ENCODE measurements around the gene XYLT1.

The XYLT1 gene

GRCh38 chr16:17184026-17184425 is 286.7 kb downstream of the XYLT1 start:
- Histone ChIP-seq H3K4me3 (IDR thresholded peaks at IDR 0.05; ENCODE audit: insufficient read depth, low read depth, low read length) (no peak overlapping the region), H3K79me2 (ENCODE audit: insufficient read depth, low read depth) (no peaks in the 10 kb centered on the region), H3K4me1 (ENCODE audit: low read depth, poor library complexity, severe bottlenecking) (no peaks in the 10 kb centered on the region), H3K9ac (no peak overlapping the region), H2AFZ (ENCODE audit: low read depth) (no peak overlapping the region), H3K27ac (no peak overlapping the region), H3K36me3 (ENCODE audit: insufficient read depth) (no peaks in the 10 kb centered on the region), H4K20me1 (ENCODE audit: insufficient read depth) (no peaks in the 10 kb centered on the region), H3K27me3 (ENCODE audit: insufficient read depth, low read depth) (no peaks in the 10 kb centered on the region), H3K4me2 (no peak overlapping the region)
- TF ChIP-seq CTCF (conservative IDR thresholded peaks at IDR 0.05; ENCODE audit: low read depth, low read length), result no peak

GRCh38 chr16:17177959-17178905 is 292.5 kb downstream of the XYLT1 start:
- H3K4me1 ChIP-seq (ENCODE audit: low read depth, poor library complexity, severe bottlenecking), result no peaks in the 10 kb centered on the region
- H2AFZ ChIP-seq (ENCODE audit: low read depth), result no peak overlapping the region
- no peak for TF ChIP-seq CTCF (conservative IDR thresholded peaks at IDR 0.05; ENCODE audit: low read depth, low read length)
- no peaks in the 10 kb centered on the region for H3K36me3 ChIP-seq (ENCODE audit: insufficient read depth)
- no peak overlapping the region for H3K27ac ChIP-seq
- H3K4me2 ChIP-seq, result no peak overlapping the region
- H3K4me3 ChIP-seq (IDR thresholded peaks at IDR 0.05; ENCODE audit: insufficient read depth, low read depth, low read length), result no peak overlapping the region
- no peaks in the 10 kb centered on the region for H3K27me3 ChIP-seq (ENCODE audit: insufficient read depth, low read depth)
- H3K79me2 ChIP-seq (ENCODE audit: insufficient read depth, low read depth), result no peaks in the 10 kb centered on the region
- no peak overlapping the region for H3K9ac ChIP-seq
- H4K20me1 ChIP-seq (ENCODE audit: insufficient read depth), result no peaks in the 10 kb centered on the region

GRCh38 chr16:17177242-17177958 is 293.4 kb downstream of the XYLT1 start:
- TF ChIP-seq CTCF (conservative IDR thresholded peaks at IDR 0.05; ENCODE audit: low read depth, low read length), result no peak
- H3K4me1 ChIP-seq (ENCODE audit: low read depth, poor library complexity, severe bottlenecking), result no peaks in the 10 kb centered on the region
- no peak overlapping the region for H3K27ac ChIP-seq
- no peaks in the 10 kb centered on the region for H3K79me2 ChIP-seq (ENCODE audit: insufficient read depth, low read depth)
- no peaks in the 10 kb centered on the region for H3K36me3 ChIP-seq (ENCODE audit: insufficient read depth)
- no peak overlapping the region for H3K4me2 ChIP-seq
- no peak overlapping the region for H3K9ac ChIP-seq
- no peaks in the 10 kb centered on the region for H4K20me1 ChIP-seq (ENCODE audit: insufficient read depth)
- H3K27me3 ChIP-seq (ENCODE audit: insufficient read depth, low read depth), result no peaks in the 10 kb centered on the region
- no peak overlapping the region for H2AFZ ChIP-seq (ENCODE audit: low read depth)
- H3K4me3 ChIP-seq (IDR thresholded peaks at IDR 0.05; ENCODE audit: insufficient read depth, low read depth, low read length), result no peak overlapping the region

- H3K4me2 ChIP-seq, result no peak overlapping the region
- H3K27me3 ChIP-seq (ENCODE audit: insufficient read depth, low read depth), result no peaks in the 10 kb centered on the region
- H4K20me1 ChIP-seq (ENCODE audit: insufficient read depth), result no peaks in the 10 kb centered on the region
- H3K4me1 ChIP-seq (ENCODE audit: low read depth, poor library complexity, severe bottlenecking), result no peaks in the 10 kb centered on the region
- H3K9ac ChIP-seq, result no peak overlapping the region
- no peak overlapping the region for H3K4me3 ChIP-seq (IDR thresholded peaks at IDR 0.05; ENCODE audit: insufficient read depth, low read depth, low read length)
- no peaks in the 10 kb centered on the region for H3K36me3 ChIP-seq (ENCODE audit: insufficient read depth)
- H3K27ac ChIP-seq, result no peak overlapping the region
- no peaks in the 10 kb centered on the region for H3K79me2 ChIP-seq (ENCODE audit: insufficient read depth, low read depth)
- H2AFZ ChIP-seq (ENCODE audit: low read depth), result no peak overlapping the region
- no peak for TF ChIP-seq CTCF (conservative IDR thresholded peaks at IDR 0.05; ENCODE audit: low read depth, low read length)
Measured at GRCh38 chr16:17176199-17176598, 294.6 kb downstream of the XYLT1 start.
